ENCODE measurements around the gene KCNQ1.

Gene KCNQ1

DNA sequence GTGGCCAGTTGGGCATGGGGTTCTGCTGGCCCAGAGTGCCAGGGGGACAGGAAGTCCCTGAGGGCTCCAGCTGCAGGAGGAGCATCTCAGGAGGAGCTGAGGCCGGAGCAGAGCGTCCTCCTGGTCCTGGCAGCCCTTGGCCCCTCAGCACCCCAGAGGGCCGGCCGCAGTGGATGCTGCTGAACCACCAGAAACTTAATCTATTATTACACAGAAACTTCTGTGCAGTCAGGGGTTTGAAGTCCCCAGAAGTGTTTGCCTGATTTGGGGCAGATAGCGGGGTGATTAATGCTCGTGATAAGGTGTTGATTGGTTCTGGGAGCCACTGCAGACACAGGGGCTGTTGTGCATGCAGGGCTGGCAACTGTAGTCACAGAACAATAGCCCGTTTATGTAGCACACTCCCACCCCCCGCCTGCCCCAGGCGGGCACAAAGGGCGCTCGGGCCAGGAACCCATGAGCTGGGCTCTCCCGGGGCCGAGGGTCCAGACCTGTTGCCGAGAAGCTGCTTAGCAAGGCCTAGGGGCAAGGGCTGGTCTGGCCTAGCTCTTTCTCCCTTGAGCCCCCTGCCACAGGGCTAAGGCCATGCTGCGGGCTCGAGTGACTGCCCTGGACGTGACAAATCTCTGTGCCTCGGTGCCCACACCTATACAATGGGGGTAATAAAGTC lies 284.0 kb downstream of the KCNQ1 start:
- no peak for DNase-seq

DNA sequence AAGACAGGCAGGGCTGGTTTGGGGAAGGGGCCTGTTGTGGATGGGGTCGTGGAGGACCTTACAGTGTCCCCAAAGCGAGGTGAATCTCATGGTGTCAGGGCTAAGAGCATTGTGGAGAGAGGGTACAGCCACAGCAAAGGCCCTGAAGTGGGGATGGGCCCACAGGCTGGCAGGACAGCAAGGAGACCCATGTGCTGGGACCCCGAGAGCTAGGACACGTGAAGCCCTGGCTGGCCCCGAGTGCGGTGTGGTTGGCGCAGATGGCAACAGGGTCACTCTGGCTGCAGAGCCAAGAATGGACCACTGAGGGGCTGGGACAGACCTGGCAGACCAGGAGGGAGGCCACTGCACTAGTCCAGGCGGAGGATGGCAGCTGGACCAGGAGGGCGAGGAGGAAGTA lies 285.0 kb downstream of the KCNQ1 start:
- no peak for DNase-seq

DNA sequence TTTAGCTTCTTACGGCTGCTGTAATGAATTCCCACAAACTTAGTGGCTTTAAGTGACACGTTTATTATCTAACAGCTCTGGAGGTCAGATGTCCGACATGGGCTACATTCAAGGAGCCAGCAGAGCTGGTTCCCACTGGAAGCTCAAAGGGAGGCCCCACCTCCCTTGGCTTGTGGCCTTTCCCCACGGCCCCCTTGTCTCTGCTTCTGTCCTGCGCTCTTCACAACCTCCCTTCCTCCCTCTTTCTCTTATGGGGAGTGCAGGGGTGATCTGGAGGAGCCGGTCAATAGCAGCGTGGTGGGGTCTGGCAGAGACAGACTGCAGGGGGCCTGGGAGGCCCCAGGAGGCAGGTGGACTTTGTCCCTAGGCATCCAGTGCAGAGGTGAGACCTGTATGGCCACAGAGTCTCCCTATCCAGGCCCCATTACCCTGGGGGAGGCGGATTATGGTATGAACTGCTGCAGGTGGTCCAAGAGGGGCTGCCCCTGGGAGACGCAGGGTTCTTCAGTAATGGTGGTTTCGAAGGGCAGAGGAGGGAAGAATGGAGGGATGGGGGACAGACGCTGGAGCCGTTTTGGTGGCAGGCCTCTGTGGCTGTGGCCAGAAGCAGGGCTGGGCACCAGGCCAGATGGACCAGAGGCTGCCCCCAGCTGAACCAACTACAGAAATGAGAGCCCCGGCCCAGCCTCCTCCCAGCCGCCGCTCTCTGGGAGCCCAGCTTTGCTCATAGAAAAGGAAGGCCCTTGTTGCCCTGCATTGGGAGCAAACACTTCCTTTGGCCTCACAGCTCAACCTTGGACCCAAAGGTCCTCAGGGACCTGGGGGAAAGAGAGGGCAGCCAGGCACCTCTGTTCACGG lies 285.7 kb downstream of the KCNQ1 start:
- no peak for DNase-seq

DNA sequence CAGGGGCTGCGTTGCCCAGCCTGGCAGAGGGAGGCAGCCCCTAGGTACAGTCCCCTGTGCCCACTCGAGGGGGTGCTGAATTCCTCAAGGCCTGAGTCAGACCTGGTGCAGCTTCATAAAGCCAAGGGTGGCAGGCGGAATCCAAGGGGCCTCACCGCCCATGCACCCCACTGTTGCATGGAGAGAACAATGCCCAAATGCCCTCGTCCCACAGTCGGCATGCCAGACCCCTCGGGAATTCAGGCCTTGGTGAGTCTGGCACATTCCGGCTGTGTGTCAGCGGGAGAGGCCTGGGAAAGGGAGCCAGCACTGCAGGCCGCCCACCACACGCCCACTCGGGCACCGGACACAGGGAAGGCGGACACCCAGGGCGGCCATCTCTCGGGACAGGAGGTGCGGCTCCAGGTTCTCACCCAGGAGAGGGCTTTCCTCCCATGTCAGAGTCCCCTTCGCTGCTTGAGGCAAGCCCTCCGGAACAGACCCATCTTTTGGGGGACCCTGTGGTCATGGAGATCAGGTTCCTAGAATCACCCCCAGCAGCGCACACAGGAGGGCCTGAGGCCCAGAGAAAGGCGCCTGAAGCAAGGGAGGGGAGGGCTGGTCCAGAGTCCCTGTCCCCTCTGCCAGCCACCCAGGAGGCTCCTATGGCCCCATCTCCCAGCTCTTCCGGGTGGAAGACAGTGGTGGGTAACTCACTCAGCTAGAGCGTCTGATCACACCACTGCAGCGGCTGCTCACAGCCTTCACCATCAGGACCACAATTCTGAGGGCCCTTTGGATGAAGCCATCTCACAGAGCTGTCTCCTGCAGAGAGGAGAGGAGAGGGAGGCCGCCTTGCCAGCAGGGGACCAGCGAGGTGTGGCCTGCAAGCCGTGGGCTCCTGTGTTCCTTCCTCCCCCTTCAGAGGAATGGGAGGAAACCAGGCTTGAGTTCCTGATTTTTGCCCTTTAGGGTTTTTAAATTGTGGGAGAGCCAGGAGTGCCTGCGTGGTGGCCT lies 286.6 kb downstream of the KCNQ1 start:
- no peak for DNase-seq

DNA sequence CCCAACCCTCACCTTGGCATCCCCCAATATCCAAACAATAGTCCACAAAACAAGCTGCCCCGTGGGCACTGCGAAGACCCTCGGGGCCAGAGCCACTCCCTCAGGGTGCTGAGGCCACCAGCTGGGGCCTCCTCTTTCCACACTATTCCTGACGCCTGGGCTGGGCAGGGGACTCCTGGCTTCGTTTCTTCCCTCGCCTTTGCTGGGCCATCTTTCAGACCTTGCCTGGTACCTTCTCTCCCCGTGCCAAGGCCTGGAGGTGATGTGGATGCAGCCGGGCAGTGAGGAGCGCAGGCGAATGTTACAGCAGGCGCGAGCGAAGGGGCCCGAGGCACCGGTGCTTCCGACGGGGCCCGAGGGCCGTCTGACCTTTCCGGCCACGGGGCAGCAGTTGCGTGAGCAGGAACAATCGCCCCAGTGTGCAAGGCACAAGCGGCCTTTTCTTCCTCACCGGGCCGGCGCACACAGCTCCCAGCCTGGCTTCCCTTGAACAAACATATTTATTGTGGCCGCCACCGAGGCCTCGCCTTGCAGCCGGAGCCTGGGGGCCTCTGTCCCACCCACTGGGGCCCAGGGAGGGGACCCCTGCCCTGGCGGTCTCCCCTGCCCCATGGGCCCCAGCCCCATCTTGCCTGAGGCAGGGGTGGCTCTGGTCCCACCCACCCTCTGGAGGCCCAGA lies 287.6 kb downstream of the KCNQ1 start:
- DNase-seq: no peak

DNA sequence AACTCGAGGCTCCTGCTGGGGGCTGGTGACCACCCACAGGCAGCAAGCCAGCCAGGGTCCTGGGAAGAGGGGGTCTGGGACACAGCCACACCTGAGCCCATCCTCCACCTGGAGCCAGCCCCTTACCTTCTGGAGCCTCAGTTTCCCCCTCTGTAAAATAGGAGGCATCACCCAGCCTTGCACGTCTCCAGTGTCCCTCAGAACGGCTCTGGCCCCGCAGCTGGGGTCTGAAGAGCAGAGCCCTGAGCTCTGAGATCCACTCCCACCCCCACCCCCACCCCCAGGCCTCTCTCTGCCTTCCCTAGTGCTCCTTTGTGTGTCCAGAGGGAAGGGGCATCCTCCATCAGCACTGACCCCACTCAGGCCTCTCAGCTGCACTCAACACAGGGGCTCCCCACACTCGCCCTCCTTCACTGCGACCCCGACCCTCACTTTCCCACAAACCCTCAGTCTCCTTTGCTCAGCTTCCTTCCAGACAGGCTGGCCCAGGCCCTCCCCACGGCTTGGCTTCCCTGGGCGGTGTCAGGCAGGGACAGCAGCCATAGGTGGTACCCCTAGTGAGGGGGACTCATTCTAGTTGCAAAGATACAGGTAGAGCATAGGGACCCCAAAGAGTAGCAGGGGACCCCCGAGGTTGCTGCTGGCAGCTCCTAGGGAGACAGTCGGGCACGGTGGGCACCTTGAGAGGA lies 288.3 kb downstream of the KCNQ1 start:
- DNase-seq: no peak

DNA sequence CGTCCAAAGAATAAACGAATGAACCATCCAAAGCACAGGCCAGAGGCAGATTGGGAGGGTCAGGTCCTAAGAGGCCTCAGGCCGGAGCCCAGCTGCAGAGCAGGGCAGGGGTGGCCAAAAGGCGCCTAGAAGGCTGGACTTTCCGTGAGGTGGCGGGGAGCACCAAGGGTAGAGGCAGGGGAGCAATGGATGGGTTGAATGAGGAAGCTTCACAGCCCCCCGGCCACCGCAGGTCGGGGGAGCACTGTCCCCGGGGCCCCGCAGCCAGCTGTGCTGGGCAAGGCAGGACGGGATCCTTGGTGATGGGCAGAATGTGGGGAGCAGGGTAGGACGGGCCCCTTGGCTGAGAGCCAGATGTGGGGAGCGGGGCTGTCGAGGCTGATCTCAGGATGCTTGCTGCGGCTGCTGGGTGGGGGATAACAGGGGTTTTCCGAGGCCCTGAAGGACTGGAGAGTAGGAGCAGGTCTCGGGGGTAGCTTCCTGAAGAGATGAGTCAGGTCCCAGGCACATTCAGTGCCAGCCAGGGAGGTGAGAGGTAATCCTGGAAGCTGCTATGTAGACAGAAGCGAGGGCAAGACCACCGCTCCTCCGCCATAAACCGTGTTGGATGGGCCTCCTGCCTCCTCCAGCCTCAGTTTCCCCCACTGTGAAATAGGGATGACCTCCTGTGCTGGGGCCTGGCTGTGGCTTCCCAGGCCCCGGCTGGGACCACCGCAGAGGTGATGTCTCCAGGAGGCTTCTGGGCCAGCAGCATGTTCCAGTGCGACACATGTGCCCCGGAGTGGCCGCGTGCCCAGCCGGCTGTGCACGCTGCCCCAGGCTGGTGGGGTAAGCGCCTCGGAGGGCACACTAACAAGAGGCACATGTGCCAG lies 289.6 kb downstream of the KCNQ1 start:
- DNase-seq: no peak

DNA sequence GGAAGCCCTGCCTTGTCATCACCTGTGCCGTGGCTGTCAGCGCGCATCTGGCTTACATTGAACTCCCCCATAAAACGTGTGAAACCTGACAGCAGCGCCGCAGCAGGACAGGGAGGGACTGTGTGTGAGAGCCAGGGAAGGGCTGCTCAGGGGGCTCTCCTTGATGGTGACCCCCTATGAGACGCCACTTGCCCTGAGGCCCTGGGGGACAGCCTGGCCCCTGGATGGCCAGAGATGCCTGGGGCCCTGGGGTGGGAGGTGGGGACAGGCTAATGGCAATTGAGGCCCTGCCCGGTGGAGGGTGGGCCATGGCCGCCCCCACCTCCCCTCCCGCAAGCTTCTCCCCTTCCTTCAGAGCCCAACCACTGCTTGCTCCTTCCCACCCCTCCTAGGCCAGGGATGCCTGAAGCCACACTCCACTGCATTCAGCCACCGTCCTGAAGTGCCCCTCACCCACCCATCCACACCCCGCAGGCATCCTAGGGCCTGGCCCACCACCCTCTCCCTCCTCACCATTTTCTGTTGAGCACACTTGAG lies 290.3 kb downstream of the KCNQ1 start:
- no peak for DNase-seq

DNA sequence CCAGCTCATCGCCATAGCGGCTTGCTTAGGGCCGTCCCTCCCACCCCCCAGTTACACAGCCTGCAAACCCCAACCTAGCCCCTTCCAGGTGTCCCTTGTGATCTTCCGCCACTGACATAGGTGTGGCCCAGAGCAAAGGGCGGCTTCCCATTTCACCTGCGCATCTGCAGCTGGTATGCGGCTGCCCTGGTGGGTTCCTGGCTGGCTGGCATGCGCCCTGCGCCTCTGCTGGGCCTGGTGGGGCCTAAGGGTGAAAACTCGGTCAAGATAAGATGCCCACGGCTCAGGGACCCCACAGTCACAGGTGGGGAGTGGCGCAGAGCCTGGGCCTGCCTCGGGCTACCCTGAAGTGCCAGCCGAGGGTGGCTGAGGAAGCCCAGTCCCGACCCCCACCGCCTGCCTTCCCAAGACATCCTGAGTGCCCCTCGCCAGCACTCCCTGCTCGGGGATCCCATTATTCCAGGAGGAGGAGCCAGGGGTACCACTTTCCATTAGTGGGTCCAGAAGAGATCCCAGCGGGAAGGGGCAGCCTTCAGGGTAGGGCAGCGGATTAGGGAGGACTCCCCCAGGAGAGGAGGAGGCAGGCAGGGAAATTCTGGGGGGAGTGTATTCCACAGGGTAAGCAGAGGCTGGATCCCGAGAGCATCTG lies 291.9 kb downstream of the KCNQ1 start:
- no peak for DNase-seq

DNA sequence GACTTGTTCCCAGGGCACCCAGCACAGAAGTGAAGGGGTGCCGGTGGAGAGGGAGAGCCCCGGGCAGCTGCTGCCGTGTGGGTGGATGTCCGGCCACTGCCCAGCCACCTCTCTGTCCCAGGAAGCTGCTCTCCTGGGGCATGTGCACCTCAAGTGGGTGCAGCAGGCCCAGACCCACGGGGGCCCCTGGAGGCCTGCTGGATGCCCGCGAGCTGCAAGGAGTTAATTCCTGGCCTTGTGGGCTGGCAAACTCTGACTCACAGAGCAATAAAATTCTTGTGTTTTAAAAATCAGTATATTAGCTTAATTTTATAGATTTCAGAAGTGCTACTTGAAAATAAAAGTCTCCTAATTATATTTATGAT lies 292.4 kb downstream of the KCNQ1 start:
- DNase-seq: no peak

DNA sequence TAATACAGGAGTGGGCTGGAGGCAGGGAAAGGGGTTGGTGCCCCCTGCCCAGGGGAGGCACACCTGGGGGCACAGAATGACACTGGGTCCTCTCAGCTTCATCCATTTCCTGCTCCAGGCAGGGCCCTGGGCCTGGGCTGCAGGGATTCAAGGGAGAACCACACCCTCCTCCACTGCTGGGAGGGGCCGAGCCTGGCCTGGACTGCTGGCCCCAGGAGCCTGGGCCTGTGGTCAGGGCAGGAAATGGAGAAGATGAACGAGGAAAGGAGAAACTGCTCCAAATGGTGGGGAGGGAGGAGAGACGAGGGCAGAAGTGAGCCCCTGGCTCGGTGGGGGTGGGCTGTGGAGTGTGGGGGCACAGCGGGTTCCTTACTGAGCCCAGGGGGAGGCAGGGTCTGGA lies 293.1 kb downstream of the KCNQ1 start:
- DNase-seq: no peak

DNA sequence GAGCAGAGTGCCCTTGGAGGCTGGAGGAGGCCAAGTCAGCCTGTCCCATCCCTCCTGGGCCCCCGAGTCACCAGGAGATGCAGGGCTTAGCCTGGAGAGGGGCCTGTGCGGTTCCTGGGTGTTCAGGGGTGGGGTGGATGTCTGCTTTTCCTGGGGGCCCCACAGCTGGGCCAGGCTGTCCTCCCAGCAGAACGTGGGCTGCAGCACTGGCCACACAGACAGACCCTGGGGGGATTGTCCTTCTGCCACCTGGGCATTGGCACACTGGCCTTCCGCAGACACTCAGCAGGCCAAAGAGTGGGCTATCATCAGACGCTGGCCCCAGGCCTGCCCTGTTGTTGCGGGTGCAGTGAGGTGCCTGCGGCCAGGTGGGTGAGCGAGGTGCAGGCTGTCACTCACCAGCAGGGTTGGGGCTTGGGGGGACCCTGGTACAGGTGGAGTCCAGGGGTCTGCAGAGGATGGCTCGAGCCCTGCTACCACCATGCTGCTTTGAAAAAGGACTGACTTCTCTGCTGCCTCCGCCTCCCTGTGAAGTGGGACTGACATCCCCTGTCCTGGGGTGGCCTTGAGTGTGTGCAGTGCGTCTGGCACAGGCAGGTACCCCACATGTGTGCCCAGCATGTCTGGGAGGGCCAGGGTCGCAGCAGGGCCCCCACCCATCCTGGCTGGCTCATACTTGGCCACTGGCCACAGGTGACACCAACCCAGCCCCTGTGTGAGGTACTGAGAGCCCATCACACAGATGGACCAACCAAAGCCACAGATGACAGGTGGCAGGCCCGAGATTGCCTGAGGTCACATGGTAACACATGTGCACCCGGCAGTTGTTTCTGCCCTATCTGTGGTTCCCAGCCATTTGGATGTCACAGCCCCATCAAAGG lies 294.0 kb downstream of the KCNQ1 start:
- no peak for DNase-seq

DNA sequence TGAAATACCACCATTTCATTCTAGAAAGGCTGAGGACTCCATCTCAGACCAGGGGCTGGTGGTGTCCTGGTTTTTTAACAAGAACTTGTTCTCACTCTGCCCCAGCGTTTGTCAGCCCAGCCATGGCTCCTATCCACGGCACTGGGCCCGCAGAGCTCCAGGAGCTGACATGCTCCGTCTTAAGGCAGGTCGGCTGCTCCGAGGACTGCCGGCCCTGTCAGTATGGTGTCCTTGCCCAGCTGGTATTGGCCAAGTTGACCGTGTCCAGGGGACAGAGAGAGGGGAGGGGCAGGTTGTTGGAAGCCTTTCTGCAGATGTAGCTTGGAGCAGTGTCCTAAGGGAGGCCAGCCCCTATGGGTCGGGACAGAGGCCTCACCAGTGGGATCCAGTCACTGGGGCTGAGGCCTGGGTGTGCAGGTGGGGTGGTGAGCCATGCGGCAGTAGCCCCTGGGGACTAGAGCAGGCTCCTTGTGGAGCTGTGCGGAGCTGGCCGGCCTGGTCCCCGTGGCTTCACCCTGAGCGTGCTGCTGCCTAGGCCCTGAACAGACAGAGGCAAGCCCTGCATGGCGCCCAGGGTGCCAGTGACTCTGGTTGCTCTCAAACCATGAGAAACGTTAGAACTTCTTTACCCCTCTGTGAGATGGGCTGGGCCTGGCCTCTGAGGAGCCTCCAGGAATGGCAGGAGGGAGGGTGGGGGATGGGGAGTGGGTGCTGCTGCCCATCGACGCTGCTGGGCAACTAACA lies 294.9 kb downstream of the KCNQ1 start:
- DNase-seq: no peak

DNA sequence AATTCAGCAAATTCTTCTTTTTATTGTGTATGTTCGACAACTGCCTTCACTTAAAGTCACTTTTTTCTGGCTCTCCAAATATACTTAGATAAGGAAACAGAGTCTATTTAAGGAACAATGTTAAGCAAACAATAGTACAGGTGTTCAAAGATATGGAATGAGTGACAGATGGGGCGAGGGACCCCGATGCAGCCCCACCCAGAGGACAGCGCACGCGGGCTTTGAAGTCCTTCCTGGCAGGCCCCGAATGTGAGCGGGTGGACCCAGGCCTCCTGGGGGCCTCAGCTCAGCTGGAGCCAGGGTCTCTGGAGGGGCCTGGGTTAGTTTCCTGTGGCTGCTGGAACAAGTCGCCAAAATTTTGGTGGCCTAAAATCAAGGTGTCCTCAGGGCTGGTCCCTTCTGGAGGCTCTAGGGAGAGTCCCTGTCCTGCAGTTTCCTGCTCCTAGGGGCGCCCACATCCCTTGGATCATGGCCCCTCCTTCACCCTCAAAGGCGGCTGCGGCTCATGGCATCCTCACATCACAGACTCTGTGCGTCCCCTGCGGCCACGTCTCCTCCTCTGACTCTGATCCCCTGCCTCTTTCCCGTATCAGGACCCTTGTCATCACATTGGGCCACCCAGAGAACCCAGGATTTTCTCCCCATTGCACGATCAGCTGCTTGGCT lies 295.6 kb downstream of the KCNQ1 start:
- DNase-seq: no peak

DNA sequence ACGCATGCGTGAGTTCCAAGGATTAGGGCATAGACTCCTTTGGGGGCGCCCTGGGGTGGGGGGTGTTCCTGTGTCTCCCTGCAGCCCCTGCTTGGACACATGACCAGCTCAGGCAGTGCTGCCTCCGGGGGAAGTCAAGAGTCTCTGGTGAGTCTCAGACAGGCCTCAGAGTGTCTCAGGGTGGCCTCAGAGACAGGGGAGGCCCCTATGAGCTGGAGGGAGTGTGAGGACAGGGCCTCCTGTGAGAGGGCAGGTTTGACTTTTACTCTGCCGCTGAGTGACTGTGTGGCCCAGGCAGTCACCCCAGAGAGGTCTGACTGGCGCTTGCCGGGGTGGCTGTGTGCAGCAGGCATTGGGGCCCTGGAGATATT lies 296.2 kb downstream of the KCNQ1 start:
- DNase-seq: no peak

DNA sequence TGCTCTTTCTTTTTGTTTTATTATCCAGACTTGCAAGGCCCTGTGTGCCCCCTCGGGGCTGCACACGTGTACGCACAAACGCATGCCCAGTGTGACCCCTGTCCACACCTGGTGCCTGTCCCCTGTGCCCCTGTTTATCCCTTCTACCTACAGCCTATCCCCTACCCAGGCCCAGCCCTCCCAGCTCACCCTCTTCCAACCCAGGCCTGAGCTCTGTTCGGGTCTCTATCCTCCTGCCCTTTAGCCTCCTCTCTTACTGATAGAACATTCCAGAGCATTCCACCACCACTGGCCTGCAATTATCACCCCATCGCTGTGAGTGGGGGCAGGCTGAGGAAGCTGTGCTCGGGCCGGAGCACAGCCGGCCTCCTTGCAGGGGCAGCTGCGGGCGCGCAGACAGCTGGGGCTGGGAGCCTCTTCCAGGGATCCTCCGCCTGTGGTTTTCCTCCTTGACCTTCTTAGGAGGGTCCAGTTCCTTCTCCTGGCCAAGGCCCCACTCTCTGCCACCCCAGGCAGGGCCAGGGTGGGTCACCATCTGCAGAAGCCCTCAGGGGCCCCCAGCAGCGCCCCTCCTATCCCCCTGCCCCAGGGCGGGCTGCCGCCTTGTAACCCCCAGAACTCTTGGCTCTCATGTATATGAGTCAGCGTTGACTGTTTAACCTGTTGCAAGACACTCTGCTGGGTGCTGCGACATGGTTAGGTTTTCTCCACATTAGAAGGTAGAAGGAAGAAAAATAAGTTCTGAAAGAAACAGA lies 296.7 kb downstream of the KCNQ1 start:
- DNase-seq: no peak

DNA sequence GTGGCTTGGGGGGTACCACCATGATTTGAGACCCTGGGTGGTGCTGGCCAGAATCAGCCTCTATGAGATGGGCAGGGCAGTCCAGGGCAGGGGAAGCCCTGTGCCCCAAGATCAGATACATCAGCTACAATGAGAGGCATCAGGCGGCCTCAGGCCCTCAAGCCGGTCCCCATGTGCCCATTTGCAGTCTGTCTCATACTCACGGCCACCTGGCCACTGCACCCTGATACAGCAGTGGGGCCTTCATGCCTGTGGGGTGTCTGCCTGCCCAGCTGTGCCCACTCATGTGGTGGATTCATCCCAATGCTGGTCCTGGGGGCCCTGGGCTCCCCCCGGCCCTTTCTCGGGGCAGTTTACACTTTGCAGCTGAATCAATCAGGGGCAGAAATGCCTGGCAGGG lies 297.4 kb downstream of the KCNQ1 start:
- no peak for DNase-seq

Measured in activated effector memory CD4-positive, alpha-beta T cell treated with Interleukin-2 at 50 U/mL for 16 hours (primary cell).